ENCODE data around the gene CELSR3. TPM values are rescaled to one million over a fixed set of nuclear protein-coding genes. Genes with fewer than 3 reads are reported as not detected.

Gene CELSR3
- total RNA-seq, 1 donor from 2014 or later, result 1.1 TPM

DNA sequence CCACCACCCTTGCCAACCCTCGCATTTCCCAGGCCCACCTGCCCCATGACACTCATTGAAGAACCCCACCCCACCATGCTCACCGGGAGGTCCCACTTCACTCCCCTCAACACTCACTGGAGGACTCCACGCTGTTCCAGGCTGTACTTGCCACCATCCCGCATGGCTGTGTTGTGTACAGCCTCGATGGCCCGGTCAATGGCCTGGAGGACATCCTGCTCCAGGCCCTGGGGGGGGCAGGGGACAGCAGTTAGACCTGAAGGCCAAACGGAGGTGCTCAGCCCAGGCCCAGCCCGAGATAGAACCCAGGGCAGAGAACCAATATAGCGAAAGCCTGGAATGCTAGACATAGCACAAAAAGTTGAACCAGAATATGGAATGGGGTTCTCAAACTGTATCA lies 20.1 kb upstream of the CELSR3 start:
- Histone ChIP-seq H3K36me3 (ENCODE audit: control insufficient read depth, insufficient read depth, low read length) (peaks cover 24% of the 10 kb centered on the region), H3K27me3 (ENCODE audit: control insufficient read depth, insufficient read depth, low read length) (no peaks in the 10 kb centered on the region), H3K4me3 (ENCODE audit: low read depth, low read length) (no peak overlapping the region)
- TF ChIP-seq, protein P1, sequence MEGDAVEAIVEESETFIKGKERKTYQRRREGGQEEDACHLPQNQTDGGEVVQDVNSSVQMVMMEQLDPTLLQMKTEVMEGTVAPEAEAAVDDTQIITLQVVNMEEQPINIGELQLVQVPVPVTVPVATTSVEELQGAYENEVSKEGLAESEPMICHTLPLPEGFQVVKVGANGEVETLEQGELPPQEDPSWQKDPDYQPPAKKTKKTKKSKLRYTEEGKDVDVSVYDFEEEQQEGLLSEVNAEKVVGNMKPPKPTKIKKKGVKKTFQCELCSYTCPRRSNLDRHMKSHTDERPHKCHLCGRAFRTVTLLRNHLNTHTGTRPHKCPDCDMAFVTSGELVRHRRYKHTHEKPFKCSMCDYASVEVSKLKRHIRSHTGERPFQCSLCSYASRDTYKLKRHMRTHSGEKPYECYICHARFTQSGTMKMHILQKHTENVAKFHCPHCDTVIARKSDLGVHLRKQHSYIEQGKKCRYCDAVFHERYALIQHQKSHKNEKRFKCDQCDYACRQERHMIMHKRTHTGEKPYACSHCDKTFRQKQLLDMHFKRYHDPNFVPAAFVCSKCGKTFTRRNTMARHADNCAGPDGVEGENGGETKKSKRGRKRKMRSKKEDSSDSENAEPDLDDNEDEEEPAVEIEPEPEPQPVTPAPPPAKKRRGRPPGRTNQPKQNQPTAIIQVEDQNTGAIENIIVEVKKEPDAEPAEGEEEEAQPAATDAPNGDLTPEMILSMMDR (IDR thresholded peaks at IDR 0.05; ENCODE audit: insufficient read depth, low read length, severe bottlenecking), result no peak
- FAIRE-seq (no peak), DNase-seq (ENCODE audit: low read depth) (no peak)

DNA sequence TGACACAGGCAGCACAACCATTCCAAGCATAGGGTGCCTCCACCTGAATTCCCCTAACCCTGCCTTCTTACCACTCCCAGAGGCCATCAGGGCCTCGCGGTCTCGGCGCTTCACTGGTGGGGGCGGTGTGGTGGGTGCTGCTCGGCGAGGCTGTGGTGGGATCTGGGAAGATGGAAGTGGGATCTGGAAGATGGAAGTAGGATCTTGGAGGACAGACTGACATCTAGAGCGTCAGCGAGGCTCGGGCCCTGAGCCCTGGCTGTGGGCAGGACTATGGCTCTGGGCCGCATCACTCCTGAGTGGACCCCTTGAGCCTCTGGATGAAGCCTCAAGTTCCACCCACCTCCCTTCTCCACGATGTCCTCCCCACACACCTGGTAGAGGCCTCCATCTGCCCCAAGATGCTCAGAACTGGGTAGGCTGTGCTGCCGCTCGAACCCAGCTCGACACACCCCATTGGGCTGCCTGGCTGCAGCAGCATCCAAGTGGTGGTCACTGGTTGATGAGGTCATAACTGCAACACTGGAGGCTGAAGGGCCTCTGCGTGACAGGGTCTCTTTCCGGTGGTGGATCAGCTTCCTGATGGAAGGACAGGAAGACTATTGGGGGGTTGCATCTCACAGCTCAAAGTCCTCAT lies 19.4 kb upstream of the CELSR3 start:
- H3K4me3 ChIP-seq (ENCODE audit: low read depth, low read length), result no peak overlapping the region
- TF ChIP-seq, protein P1 (IDR thresholded peaks at IDR 0.05; ENCODE audit: insufficient read depth, low read length, severe bottlenecking), result no peak
- FAIRE-seq (no peak), DNase-seq (ENCODE audit: low read depth) (no peak)
- no peaks in the 10 kb centered on the region for H3K27me3 ChIP-seq (ENCODE audit: control insufficient read depth, insufficient read depth, low read length)
- peaks cover 22% of the 10 kb centered on the region for H3K36me3 ChIP-seq (ENCODE audit: control insufficient read depth, insufficient read depth, low read length)

DNA sequence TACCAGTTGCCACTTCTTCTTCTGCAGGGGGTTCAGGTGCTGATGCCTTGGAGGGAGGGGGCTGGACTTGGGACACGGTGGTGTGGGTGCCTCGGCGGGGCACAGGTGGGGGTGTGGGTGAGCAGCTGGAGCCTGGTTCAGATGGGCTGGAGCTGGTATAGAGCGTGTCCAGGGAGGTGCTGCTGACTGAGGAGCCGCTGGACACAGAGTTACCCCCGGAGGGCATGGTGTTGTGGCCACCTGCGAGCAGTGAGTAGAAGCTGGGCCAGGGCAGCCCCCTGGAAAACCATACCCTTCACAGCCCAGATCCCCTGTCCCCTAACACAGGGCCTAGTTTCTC lies 18.8 kb upstream of the CELSR3 start:
- FAIRE-seq (no peak), DNase-seq (ENCODE audit: low read depth) (no peak)
- TF ChIP-seq, protein P1 (IDR thresholded peaks at IDR 0.05; ENCODE audit: insufficient read depth, low read length, severe bottlenecking), result no peak
- no peaks in the 10 kb centered on the region for H3K27me3 ChIP-seq (ENCODE audit: control insufficient read depth, insufficient read depth, low read length)
- peaks cover 22% of the 10 kb centered on the region for H3K36me3 ChIP-seq (ENCODE audit: control insufficient read depth, insufficient read depth, low read length)
- H3K4me3 ChIP-seq (ENCODE audit: low read depth, low read length), result no peak overlapping the region

DNA sequence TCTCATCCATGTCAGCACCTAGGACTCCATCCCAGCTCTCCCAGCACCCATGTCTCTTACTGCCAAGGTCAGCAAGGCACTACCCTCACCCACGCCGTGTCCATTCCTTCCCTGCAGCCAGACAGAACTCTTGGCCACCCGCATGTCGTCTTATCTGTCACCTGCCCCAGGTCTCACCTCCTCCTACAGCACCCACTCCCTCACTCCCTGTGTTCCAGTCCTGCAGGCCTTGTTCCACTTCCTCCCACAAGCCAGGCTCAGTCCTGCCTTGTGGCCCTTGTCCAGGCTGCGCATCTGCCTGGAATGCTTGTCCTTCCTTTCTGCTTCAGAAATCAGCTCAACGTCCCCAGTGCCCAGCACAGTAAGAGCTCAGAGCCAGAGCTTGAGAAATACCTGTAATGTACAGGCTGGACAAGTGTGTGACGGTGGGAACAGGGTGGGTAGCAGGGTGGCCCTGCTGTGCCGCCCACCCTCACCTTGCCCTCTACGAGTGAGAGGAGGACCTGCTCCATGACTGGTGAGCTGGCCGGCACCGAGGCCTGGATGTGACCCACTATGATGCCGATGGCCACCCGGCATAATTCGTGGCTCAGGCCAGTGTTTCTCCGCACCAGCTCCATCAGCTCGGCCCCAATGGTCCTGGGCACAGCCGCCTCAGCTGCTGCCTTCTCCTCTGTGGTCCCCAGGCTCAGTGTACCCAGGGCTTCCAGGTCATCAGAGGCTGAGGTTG lies 18.3 kb upstream of the CELSR3 start:
- DNase-seq (ENCODE audit: low read depth) (no peak), FAIRE-seq (no peak)
- peaks cover 22% of the 10 kb centered on the region for H3K36me3 ChIP-seq (ENCODE audit: control insufficient read depth, insufficient read depth, low read length)
- no peak overlapping the region for H3K4me3 ChIP-seq (ENCODE audit: low read depth, low read length)
- TF ChIP-seq, protein P1 (IDR thresholded peaks at IDR 0.05; ENCODE audit: insufficient read depth, low read length, severe bottlenecking), result no peak
- H3K27me3 ChIP-seq (ENCODE audit: control insufficient read depth, insufficient read depth, low read length), result no peaks in the 10 kb centered on the region

DNA sequence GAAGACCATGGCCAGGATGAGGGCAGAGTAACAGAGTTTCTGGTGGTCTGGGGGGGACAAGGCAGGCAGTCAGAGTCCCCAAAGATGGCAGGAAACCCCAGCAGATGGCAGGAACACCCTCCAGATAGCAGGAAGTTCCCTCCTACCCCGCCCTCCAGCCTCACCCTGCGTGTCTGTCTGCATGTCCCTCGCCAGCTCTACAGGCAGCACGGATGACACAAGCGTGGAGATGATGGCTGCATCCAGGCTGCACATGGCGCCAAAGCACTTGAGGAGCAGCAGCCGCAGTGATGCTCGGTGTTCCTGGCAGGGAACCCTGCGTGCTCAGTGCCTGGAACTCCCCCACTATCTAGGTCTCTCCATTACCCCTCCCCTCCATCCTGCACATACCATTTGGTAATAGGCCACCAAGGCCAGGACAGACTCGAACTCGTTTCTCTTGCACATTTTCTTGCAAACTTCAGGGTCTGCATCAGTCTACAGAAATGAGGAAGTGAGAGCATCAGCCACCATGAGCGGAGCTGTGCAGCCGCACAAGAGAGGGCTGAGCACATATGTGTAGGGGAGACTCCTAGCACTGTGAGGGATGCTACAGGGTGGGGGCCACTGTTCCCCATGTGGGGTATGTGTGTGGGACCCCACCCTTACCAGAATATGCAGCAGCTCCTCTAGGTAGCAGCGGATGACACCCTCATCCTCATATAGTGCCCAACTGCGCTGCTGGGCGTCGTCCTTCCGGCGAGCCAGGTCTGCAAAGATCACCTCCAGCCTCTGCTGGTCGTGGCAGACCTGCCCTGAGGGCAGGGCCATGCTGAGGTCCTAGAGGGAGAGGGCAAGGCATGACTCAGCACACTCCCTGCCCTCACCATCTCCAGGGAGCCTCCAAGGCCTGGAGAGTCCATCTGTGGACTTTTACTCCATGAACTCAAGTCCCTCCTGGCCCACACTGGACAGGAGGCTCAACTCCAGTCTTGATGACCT lies 17.0 kb upstream of the CELSR3 start:
- H3K36me3 ChIP-seq (ENCODE audit: control insufficient read depth, insufficient read depth, low read length), result peaks cover 22% of the 10 kb centered on the region

More for the DNA sequence above, 17.0 kb upstream of the CELSR3 start:
- no peak for DNase-seq (ENCODE audit: low read depth)
- H3K27me3 ChIP-seq (ENCODE audit: control insufficient read depth, insufficient read depth, low read length), result no peaks in the 10 kb centered on the region
- no peak overlapping the region for H3K4me3 ChIP-seq (ENCODE audit: low read depth, low read length)
- TF ChIP-seq, protein P1 (IDR thresholded peaks at IDR 0.05; ENCODE audit: insufficient read depth, low read length, severe bottlenecking), result no peak
- peak; percentile 52 for FAIRE-seq

Data from bronchial epithelial cell (primary cell).